Chondrocyte (in vitro differentiated cells): ENCODE measurements around the gene GGT5. TPM values are rescaled to one million over a fixed set of nuclear protein-coding genes. Genes with fewer than 3 reads are reported as not detected.
"Not testable (repeated sequence)": the region's sequence is repeated elsewhere in the genome, so short reads cannot be mapped to it uniquely, and the experiment has no call there.

Source experiments
- DNase-seq: peaks from one replicate; pipeline ENCODE4 v3.0.0; 2021; ENCODE audit warnings: mixed read lengths, low spot score
- H3K27ac Mint-ChIP-seq: one replicate; pipeline ENCODE4 v1.8.0; 2021; ENCODE audit warnings: mild to moderate bottlenecking, moderate library complexity, mixed read lengths; ENCODE audit not compliant: unreplicated experiment
- H3K27me3 Mint-ChIP-seq: 2 replicates; pipeline ENCODE4 v1.8.0; 2021; ENCODE audit warnings: low read depth, mixed read lengths
- H3K36me3 Mint-ChIP-seq: 2 replicates; pipeline ENCODE4 v1.8.0; 2021; ENCODE audit warnings: low read depth, mixed read lengths
- H3K4me1 Mint-ChIP-seq: 2 replicates; pipeline ENCODE4 v1.8.0; 2021; ENCODE audit warnings: low read depth, mild to moderate bottlenecking, mixed read lengths
- H3K4me3 Mint-ChIP-seq: one replicate; pipeline ENCODE4 v1.8.0; 2021; ENCODE audit warnings: mild to moderate bottlenecking, moderate library complexity, mixed read lengths; ENCODE audit not compliant: unreplicated experiment
- H3K9me3 Mint-ChIP-seq: 2 replicates; pipeline ENCODE4 v1.8.0; 2021; ENCODE audit warnings: low read depth, mixed read lengths
- CTCF ChIP-seq: fragments of 200-600 bp; sonication (generic); IDR thresholded peaks from 2 replicates; pipeline ENCODE4 v1.5.0; 2021; ENCODE audit warnings: antibody characterized with exemption, mild to moderate bottlenecking, moderate library complexity
- total RNA-seq: library from RNA; stranded (reverse); gene quantifications from 3 replicates; pipeline ENCODE4 v1.2.1, GENCODE V29; 2021

The GGT5 gene
- total RNA-seq, 1 donor from 2014 or later: 37.5 TPM

DNA sequence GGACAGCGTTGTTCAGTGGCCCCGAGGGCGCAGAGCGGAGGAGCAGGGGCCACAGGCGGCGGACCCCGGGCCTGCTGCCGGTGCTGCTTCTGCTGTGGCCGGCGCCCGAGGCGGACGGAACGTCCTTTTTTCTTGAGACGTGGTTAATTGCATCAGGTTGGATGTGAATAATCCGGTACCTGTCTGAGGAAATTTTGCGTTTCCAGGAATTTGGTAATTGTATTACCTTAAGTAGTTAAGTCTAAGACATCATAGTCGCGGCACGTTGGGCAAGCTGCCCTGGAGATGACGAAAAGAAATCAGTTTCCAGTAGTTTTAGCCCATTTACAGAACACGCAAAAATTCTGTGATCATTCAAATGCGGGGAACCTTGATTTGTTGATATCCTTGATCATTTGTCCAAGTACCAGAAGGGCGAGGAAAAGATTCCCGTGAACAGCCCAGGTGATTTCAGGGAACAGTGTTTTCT, 26.5 kb upstream of the GGT5 start:
- no peak for TF ChIP-seq CTCF
- H3K27me3 Mint-ChIP-seq: no peaks in the 10 kb centered on the region
- peak overlapping the region; percentile 77 for H3K4me3 Mint-ChIP-seq
- peak overlapping the region; percentile 74 for H3K27ac Mint-ChIP-seq
- H3K36me3 Mint-ChIP-seq: no peaks in the 10 kb centered on the region
- H3K4me1 Mint-ChIP-seq: peaks cover 44% of the 10 kb centered on the region
- H3K9me3 Mint-ChIP-seq: no peaks in the 10 kb centered on the region
- no peak for DNase-seq

DNA sequence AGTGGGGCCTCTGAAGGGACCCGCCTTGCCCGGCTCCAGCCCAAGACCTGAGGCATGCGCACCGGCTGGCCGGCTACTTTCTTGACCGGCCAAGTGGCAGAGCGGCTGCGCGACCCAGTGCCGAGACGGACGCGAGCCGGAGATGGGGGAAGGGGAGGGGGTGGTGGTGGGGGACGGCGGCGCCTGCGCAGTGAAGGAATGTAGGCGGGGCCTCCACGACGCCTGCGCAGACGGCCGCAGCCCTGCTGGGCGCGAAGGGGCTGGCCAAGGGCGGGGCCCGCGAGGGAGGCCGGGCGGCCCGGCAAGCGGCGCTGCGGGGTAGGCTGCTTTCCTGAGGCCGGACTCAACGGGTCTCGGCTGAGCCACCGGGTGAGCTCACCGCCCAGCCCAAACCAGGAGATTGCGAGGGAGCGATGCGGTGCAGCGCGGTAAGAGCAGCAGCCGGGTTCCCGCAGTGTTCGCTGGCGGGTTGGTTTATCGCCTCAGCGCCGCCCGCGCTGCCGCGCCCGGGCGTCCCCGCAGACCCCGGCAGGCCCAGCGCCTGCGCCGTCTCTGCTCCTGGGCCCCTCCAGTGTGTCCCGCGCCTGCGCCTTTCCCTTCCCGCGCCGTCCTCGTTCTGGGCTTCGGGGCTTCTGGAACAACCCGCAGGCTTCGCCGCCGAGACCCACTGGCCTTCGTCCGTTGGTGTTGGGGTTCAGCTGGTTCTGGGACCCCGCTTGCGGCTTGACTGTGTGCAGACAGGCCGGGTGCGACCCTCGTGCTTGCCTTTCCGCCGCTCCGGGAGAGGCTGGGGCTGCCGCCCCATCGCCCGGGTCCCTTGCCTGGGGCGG, 25.9 kb upstream of the GGT5 start, which contains the start of gene SPECC1L:
Gene SPECC1L, plus strand, starts transcription at position 276 of the 830 bp plus-strand sequence. CDS start 31,401 bp downstream, outside the sequence.
- H3K4me1 Mint-ChIP-seq: peaks cover 44% of the 10 kb centered on the region
- TF ChIP-seq CTCF: peak; percentile 63
- no peaks in the 10 kb centered on the region for H3K36me3 Mint-ChIP-seq
- H3K27ac Mint-ChIP-seq: peak within 1 kb of the TSS; percentile 86
- no peaks in the 10 kb centered on the region for H3K9me3 Mint-ChIP-seq
- H3K27me3 Mint-ChIP-seq: no peaks in the 10 kb centered on the region
- DNase-seq: no peak
- peak within 1 kb of the TSS; percentile 77 for H3K4me3 Mint-ChIP-seq

DNA sequence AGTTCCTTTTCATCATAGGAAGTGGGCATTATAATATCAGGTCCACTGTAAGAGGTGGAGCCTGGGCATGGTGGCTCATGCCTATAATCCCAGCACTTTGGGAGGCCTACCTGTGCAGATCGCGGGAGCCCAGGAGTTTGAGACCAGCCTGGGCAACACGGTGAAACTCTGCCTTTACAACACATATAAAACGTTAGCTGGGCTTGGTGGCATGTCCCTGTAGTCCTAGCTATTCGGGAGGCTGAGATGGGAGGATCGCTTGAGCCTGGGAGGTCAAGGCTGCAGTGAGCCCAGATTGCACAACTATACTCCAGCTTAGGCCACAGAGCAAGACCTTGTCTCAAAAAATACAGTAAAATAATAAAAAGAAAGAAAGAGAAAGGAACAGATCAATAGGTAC, 21.6 kb upstream of the GGT5 start:
- not testable (repeated sequence) for H3K36me3 Mint-ChIP-seq, H3K4me3 Mint-ChIP-seq, H3K9me3 Mint-ChIP-seq, H3K27ac Mint-ChIP-seq, DNase-seq, H3K27me3 Mint-ChIP-seq
- peaks cover 11% of the 10 kb centered on the region for H3K4me1 Mint-ChIP-seq

- H3K4me3 Mint-ChIP-seq: no peak overlapping the region
- H3K9me3 Mint-ChIP-seq: no peaks in the 10 kb centered on the region
- no peak for DNase-seq
- TF ChIP-seq CTCF: no peak
- peaks cover 9% of the 10 kb centered on the region for H3K4me1 Mint-ChIP-seq
- H3K36me3 Mint-ChIP-seq: no peaks in the 10 kb centered on the region
- no peak overlapping the region for H3K27ac Mint-ChIP-seq
- no peaks in the 10 kb centered on the region for H3K27me3 Mint-ChIP-seq
Observed at GRCh38 chr22:24265734-24266133, 20.9 kb upstream of the GGT5 start.

- not testable (repeated sequence) for DNase-seq, H3K4me3 Mint-ChIP-seq, H3K27me3 Mint-ChIP-seq
Observed at GRCh38 chr22:24264329-24264896, 19.5 kb upstream of the GGT5 start.

GRCh38 chr22:24263479-24263878, 18.6 kb upstream of the GGT5 start:
- H3K4me3 Mint-ChIP-seq, H3K36me3 Mint-ChIP-seq, H3K9me3 Mint-ChIP-seq, H3K27ac Mint-ChIP-seq, H3K4me1 Mint-ChIP-seq, DNase-seq, H3K27me3 Mint-ChIP-seq: not testable (repeated sequence)

More at GRCh38 chr22:24264329-24264896, 19.5 kb upstream of the GGT5 start:
- not testable (repeated sequence) for H3K36me3 Mint-ChIP-seq, H3K4me1 Mint-ChIP-seq, H3K9me3 Mint-ChIP-seq
- peak overlapping the region; percentile 42 for H3K27ac Mint-ChIP-seq

DNA sequence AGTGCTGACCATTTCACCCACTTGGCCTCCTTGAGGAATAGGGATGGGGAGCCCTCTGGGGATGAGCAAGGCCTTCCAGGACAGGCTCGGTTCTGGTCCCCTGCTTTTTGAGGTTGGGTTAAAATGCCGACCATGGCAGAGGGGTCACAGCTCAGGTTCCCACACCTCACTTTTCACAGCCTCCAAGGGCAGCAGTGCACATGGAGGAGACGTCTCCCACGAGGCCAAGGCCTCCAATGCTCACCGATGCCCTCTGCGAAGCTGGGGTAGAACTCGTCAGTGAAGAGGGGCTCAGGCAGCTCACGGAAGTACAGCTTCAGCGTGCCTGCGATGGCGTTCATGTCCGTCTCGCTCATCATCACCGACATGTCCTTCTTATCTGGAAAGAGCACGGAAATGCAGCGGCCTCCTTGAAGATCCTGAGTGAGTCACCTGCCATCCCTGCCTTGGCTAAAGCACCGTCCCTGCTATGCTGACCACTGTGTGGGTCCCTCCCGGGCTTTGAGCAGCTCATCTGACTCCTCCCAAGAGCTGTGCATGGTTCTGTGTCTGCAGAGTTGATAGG, 17.4 kb upstream of the GGT5 start:
- H3K27ac Mint-ChIP-seq, H3K4me1 Mint-ChIP-seq, H3K27me3 Mint-ChIP-seq, H3K9me3 Mint-ChIP-seq, H3K36me3 Mint-ChIP-seq, DNase-seq, H3K4me3 Mint-ChIP-seq: not testable (repeated sequence)
